ENCODE data around the gene HOXC9. TPM values are rescaled to one million over a fixed set of nuclear protein-coding genes. Genes with fewer than 3 reads are reported as not detected.
A peak's percentile ranks its signal among the peaks of the same experiment; 100 is the strongest.

HOXC9 gene
- total RNA-seq, 2 donors from 2014 or later, result not detected

- H3K9me3 Mint-ChIP-seq, result no peaks in the 10 kb centered on the region
- ATAC-seq, result no peak
- DNase-seq (ENCODE audit: low spot score in 2 of 2), result no peak
- H3K27ac Mint-ChIP-seq, result no peak overlapping the region
- H3K36me3 Mint-ChIP-seq, result peaks cover 10 to 18% of the 10 kb centered on the region in 2 donors
These were observed 9.5 kb upstream of the HOXC9 start for GRCh38 chr12:53990311-53991076.

DNA sequence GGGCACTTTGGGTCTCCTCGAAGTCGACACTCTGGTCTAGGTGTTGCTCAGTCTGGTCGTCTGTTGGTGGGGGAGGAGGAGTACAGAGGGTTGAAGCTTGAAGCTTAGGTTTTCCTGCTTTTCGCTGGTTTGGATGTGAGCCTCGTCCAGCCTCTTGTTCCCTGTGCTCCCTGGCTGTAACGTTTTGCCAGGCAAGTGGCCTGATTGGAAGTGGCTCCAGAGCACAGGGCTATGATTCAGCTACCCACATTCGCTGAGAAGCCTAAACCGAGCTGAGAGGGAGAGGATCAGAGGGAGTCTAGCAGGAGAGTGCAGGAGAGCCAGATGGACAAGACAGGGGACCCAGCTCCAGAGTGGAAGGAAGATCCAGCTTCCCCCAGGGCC lies 8.9 kb upstream of the HOXC9 start:
- Mint-ChIP-seq H3K36me3 (peaks cover 10 to 18% of the 10 kb centered on the region in 2 donors), H3K27ac (no peak overlapping the region), H3K9me3 (no peaks in the 10 kb centered on the region)
- no peak for DNase-seq (ENCODE audit: low spot score in 2 of 2)
- ATAC-seq, result no peak

GRCh38 chr12:53992377-53992889 lies 7.5 kb upstream of the HOXC9 start:
- Mint-ChIP-seq H3K36me3 (peaks cover 0 to 18% of the 10 kb centered on the region in 2 donors), H3K27ac (no peak overlapping the region), H3K9me3 (no peaks in the 10 kb centered on the region)
- no peak for DNase-seq (ENCODE audit: low spot score in 2 of 2)
- ATAC-seq, result no peak

DNA sequence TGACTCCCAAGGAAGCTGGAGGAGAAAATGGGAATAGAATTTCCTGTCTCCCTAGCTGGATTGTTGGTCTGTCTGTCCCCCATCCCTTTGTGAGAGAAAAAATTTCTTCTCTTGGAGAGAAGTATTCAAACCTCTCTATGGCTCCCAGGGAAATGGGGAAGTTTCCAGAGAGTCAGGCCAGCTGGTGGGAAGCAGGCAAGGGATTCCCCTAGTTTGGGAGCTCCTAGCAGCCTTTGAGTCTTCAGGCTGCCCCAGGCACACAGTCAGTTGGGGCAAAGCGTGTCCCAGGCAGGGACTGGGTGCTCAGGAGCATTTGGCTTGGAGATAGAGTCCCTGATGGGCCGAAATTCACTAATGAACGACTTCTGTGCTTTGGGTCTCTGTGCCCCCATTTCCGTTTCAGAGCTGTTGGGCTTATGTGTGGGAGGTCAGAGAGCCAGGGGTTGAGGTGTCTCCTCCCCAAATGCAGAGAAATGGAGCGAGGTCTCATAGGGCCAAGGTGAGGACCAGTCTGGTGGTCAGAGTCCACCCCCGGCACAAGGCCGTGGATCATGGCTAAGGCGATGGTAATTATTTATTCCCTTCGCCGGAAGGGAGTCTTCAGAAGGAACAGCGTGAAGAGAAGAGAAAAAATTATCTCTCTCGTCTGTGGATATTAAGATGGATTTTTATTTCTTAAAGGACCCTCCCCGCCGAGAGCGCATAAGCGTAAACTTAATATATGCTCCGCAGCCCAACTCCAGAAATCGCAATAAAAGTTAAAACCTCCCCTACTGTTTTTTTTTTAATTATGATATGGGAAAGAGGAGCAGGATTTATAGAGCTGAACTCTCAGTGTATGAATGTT lies 6.6 kb upstream of the HOXC9 start:
- ATAC-seq (no peak), DNase-seq (ENCODE audit: low spot score in 2 of 2) (no peak)
- H3K9me3 Mint-ChIP-seq, result no peaks in the 10 kb centered on the region
- H3K36me3 Mint-ChIP-seq, result peaks cover 0 to 18% of the 10 kb centered on the region in 2 donors
- H3K27ac Mint-ChIP-seq, result no peak overlapping the region

DNA sequence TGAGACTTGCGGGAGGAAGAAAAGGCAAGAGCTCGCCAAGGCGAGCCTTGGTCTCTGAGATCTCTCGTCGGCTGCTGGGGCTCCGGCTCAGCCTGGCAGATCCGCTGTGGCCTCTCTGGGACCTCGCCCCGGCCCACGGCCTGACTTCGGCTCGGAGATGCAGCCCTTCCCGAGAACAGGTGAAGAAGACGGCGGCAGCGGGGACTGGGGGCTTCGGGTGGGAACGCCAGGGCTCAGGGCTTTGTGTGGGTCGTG lies 6.0 kb upstream of the HOXC9 start:
- peaks cover 0 to 18% of the 10 kb centered on the region in 2 donors for H3K36me3 Mint-ChIP-seq
- H3K9me3 Mint-ChIP-seq, result no peaks in the 10 kb centered on the region
- H3K27ac Mint-ChIP-seq, result no peak overlapping the region
- no peak for DNase-seq (ENCODE audit: low spot score in 2 of 2)
- no peak for ATAC-seq

DNA sequence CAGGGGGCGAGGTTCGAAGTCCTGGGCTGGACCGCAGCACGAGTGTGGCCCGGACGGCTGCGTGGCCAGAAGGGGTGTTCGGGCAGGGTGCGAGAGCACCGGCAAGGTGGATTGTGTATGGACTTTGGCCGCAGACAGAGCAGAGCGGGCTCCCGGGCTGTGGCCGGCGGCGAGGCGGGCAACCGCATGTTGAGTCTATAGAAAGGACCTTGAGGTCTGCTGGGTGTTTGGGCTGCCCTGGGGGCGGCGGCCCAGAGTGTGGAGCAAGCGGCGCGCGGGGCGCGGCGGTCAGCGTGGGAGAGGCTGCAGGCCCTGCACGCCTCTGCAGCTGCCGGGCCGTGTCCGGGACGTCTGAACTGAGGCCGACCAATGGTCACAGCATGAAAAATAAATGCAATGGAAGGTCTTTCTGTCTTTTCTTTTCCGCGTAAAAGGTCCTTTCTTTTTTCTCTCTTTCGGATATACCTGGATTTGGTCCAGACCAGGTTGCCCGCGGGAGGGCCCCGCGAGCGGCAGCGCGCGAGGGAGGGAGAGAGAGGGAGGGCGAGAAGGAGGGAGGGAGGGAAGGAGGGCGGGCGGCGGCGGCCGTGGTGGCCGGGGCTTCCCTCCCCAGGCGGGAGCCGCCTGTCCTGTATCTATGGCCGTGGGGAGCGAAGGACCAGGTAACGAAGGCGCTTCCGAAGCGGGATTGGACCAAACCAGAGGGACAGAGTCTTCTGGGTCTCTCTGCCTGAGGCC lies 5.5 kb upstream of the HOXC9 start:
- no peak for DNase-seq (ENCODE audit: low spot score in 2 of 2)
- Mint-ChIP-seq H3K27ac (no peak overlapping the region), H3K36me3 (peaks cover 0 to 18% of the 10 kb centered on the region in 2 donors), H3K9me3 (no peaks in the 10 kb centered on the region)
- ATAC-seq, result no peak

GRCh38 chr12:53995002-53995377 lies 5.0 kb upstream of the HOXC9 start:
- peaks cover 0 to 18% of the 10 kb centered on the region in 2 donors for H3K36me3 Mint-ChIP-seq
- ATAC-seq (peak in 1 of 2 donors; percentile 14), DNase-seq (ENCODE audit: low spot score in 2 of 2) (no peak)
- no peaks in the 10 kb centered on the region for H3K9me3 Mint-ChIP-seq
- H3K27ac Mint-ChIP-seq, result no peak overlapping the region

DNA sequence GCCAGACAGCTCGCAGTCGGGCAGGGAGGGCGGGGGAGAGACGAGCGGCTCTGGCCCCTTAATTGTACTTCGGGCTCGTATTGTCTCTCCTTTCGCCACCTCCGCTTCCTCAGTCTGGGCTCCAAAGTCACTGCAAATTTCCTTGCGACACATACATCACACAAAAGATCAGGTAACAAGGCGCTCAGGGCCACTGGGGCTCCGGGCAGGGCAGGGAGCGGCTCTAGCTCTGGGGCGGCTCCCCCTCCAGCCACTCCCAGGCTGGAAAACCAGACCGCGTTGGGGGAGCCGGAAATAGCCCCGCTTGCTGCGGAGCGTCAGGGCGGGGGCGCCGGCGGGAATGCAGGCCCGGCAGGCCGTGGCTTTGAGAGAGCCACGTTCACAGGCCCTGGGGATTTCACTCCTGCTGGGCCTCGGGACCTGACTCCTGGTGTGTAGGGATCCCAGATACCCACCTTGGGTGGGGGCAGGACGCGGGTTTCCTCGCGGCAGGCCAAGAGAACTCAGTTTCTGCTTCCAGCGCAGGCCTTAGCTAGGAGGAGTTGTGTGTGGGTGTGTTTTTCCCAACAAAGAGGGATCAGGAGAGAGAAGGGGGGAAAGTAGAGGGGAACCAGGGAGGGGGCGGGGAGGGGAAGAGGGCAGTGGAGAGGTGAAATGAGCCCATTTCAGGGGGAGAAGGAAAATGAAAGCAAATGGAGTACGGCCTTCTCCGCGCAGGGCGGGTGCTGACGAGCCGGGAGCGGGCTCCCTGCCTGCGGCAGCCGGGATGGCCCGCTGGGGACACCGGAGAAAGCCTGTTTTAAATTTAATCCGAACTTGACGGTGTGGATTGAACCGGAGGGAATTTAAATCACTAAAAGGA lies 4.4 kb upstream of the HOXC9 start:
- Mint-ChIP-seq H3K9me3 (no peaks in the 10 kb centered on the region), H3K36me3 (peaks cover 0 to 18% of the 10 kb centered on the region in 2 donors), H3K27ac (no peak overlapping the region)
- ATAC-seq, result peak; percentile 41 to 53
- DNase-seq (ENCODE audit: low spot score in 2 of 2), result no peak

GRCh38 chr12:53996240-53997203 lies 3.4 kb upstream of the HOXC9 start:
- H3K36me3 Mint-ChIP-seq, result peaks cover 0 to 18% of the 10 kb centered on the region in 2 donors
- no peaks in the 10 kb centered on the region for H3K9me3 Mint-ChIP-seq
- ATAC-seq (peak in 1 of 2 donors; percentile 28), DNase-seq (ENCODE audit: low spot score in 2 of 2) (no peak)
- no peak overlapping the region for H3K27ac Mint-ChIP-seq

DNA sequence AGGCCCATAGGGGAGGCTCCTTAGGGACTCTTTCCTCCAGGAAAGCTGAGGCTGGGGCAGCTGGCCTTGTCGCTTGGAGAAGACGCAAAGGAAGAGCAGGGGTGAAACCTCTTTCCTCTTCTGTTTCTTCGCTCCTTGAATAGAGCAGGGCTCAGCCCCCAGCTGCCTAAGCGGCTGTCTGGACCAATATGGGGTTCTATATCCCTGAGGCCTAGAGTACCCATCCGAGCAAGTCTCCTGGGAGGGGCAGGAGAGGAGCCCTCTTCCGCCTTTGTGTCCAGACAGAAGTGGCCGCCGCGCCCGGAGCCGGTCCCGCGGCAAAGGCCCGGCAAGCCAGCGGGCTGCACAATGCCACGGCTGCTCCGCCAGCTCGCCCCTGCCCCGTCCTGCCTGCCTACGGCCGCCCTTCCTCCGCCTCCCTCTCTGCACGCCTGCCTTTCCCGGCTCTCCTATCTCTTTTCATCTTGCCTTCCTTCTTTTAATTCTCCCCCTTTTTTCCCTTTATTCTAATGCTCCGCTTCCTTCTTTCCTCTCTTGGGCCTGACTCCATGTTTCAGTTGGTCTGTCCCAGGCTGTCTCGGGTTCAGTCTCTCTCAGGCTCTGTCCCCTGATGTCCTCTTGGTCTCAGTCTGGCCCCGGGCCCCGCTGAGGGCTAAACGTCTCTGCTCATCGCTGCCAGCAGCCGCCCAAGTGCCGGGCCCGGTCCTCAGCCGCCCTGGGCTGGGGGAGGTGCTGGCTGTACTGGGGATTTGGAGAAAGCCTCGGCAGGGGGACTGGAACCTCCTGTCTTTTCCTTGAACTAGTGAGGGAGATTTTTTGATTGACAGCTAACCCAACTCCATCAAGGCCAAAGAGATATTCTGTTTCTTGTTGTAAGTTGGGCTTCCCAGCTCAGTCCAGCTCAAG lies 2.5 kb upstream of the HOXC9 start:
- peaks cover 0 to 21% of the 10 kb centered on the region in 2 donors for H3K36me3 Mint-ChIP-seq
- no peak for ATAC-seq
- H3K27ac Mint-ChIP-seq, result no peak overlapping the region
- no peak for DNase-seq (ENCODE audit: low spot score in 2 of 2)
- H3K9me3 Mint-ChIP-seq, result no peaks in the 10 kb centered on the region

- no peaks in the 10 kb centered on the region for H3K9me3 Mint-ChIP-seq
- DNase-seq (ENCODE audit: low spot score in 2 of 2) (no peak), ATAC-seq (no peak)
- peaks cover 0 to 20% of the 10 kb centered on the region in 2 donors for H3K36me3 Mint-ChIP-seq
- no peak overlapping the region for H3K27ac Mint-ChIP-seq
These were observed 1.7 kb upstream of the HOXC9 start for GRCh38 chr12:53998110-53998899.

DNA sequence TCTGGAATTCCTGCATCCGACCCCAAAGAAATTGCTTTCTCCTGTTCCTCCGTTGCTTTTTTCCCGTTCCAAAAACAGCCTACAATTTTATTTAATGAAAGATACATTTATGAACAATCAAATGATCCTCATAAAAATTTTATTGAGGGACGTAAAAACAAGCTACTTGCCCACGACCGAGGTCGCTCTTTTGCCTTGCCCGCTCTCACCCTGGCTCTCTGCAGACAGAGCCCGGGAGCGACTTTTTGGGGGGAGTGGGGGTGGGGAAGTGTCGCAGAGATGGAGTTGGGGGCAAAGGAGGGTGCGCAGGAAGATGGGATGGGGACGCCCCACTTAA lies 1.1 kb upstream of the HOXC9 start:
- DNase-seq (ENCODE audit: low spot score in 2 of 2) (no peak), ATAC-seq (no peak)
- H3K27ac Mint-ChIP-seq, result no peak overlapping the region
- H3K36me3 Mint-ChIP-seq, result peaks cover 0 to 15% of the 10 kb centered on the region in 2 donors
- H3K9me3 Mint-ChIP-seq, result no peaks in the 10 kb centered on the region

DNA sequence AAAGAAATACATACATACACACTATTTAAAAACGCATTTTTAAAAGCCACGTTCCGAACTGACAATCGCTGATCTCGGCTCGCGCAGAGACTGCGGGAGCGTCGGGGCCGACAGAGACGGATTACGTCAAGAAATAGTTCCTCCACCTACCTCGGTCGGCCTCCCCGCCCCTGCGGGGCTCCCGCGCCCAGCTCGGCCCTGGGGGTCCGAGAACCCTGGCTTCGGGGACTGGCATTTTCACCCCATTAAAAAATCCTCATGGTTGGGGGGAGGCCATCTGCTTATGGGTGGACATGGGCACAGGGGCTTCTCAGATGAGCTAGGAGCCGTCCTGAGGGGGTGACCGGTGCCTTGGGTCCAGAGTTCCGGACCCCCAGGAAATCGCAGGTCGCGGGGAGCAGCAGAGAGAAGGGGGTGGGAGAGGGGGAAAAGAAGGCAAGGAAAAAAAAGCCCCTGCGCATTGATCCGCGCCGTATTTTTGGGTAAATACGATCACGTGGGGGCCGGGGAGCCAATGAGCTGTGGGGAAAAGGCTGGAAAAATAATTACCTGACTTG lies 324 bp upstream of the HOXC9 start:
- ATAC-seq (no peak), DNase-seq (ENCODE audit: low spot score in 2 of 2) (no peak)
- Mint-ChIP-seq H3K9me3 (no peaks in the 10 kb centered on the region), H3K27ac (peak overlapping the region in 1 of 2 donors; percentile 77), H3K36me3 (peaks cover 0 to 10% of the 10 kb centered on the region in 2 donors)

Data from activated naive CD4-positive, alpha-beta T cell treated with anti-CD3 and anti-CD28 coated beads, Interleukin-2, amount 50 U/mL, for 72 hours (primary cell).